B cell (primary cell): ENCODE measurements around the gene RNFT2. TPM values are rescaled to one million over a fixed set of nuclear protein-coding genes. Genes with fewer than 3 reads are reported as not detected.
"Not testable (repeated sequence)": the region's sequence is repeated elsewhere in the genome, so short reads cannot be mapped to it uniquely, and the experiment has no call there.

Experiments
- ATAC-seq: fragments of 200-7000 bp; cut with Tn5 transposase; one replicate; pipeline ENCODE4 v1.10.0; 2021; ENCODE audit warnings: low read depth, mild to moderate bottlenecking, moderate number of reproducible peaks, moderate library complexity
- CTCF ChIA-PET: fragments of 350-600 bp; sonication (Branson Sonifier 250); formaldehyde crosslinking; loops from one replicate; lab custom pipeline; 2021; ENCODE audit warnings: antibody characterized with exemption, inconsistent platforms; lab: Charles Lee
- POLR2A ChIA-PET: fragments of 350-600 bp; sonication (Branson Sonifier 250); formaldehyde crosslinking; loops from one replicate; lab custom pipeline; 2021; ENCODE audit warnings: antibody characterized with exemption; lab: Charles Lee
- DNase-seq: peaks from one replicate; pipeline ENCODE4 v3.0.0; 2013
- H2AFZ ChIP-seq: 2 replicates; pipeline ENCODE4 v1.6.1; 2012; ENCODE audit warnings: mild to moderate bottlenecking, low read depth, low read length; ENCODE audit not compliant: insufficient read depth, poor library complexity, severe bottlenecking
- H3K27ac ChIP-seq, 2 donors: 1 replicate in 1 of 2; 2 replicates in 1 of 2; pipeline ENCODE4 v1.5.1; 2012 to 2013; ENCODE audit warnings: low read length in 2 of 2, mild to moderate bottlenecking in 2 of 2, moderate library complexity in 1 of 2
- H3K27me3 ChIP-seq, 4 experiments: fragments of 200-600 bp in 1 of 4; sonication (generic) in 1 of 4; replicated peaks in 1 of 4; 1 replicate in 2 of 4; 2 replicates in 2 of 4; pipeline versions ENCODE4 v1.6.1 to v1.7.0; 2013 to 2016; ENCODE audit warnings: low read length in 3 of 4, mild to moderate bottlenecking in 2 of 4, mixed read lengths in 1 of 4, moderate library complexity in 1 of 4; ENCODE audit not compliant: insufficient read depth in 4 of 4, control insufficient read depth in 3 of 4; ENCODE audit errors: control extremely low read depth in 1 of 4
- H3K36me3 ChIP-seq, 2 experiments: replicated peaks in 1 of 2; 1 replicate in 1 of 2; 2 replicates in 1 of 2; pipeline versions ENCODE4 v1.6.1 to v1.7.1; 2013; ENCODE audit warnings: low read length in 1 of 2; ENCODE audit not compliant: insufficient read depth in 2 of 2, control insufficient read depth in 1 of 2; ENCODE audit errors: control extremely low read depth in 1 of 2, extremely low read depth in 1 of 2
- H3K4me1 ChIP-seq, 2 donors: fragments of 200-600 bp in 1 of 2; sonication (generic) in 1 of 2; 1 replicate in 1 of 2; 2 replicates in 1 of 2; pipeline versions ENCODE4 v1.5.1 to v1.6.1; 2013 to 2017; ENCODE audit warnings: low read length in 2 of 2; ENCODE audit not compliant: control insufficient read depth in 2 of 2, insufficient read depth in 2 of 2
- H3K4me2 ChIP-seq: replicated peaks from 2 replicates; pipeline ENCODE3; 2012; ENCODE audit warnings: mild to moderate bottlenecking, low read depth, low read length; ENCODE audit not compliant: poor library complexity, severe bottlenecking
- H3K4me3 ChIP-seq, 5 experiments: fragments of 200-600 bp in 1 of 5; sonication (generic) in 1 of 5; 1 replicate in 3 of 5; 2 replicates in 2 of 5; pipeline versions ENCODE4 v1.5.1 to v1.7.0; 2011 to 2016; ENCODE audit warnings: low read length in 4 of 5, mild to moderate bottlenecking in 4 of 5, low read depth in 2 of 5, control low read depth in 1 of 5, moderate library complexity in 1 of 5; ENCODE audit not compliant: insufficient read depth in 1 of 5; ENCODE audit errors: control extremely low read depth in 1 of 5, extremely low read depth in 1 of 5
- H3K79me2 ChIP-seq: fragments of 200-600 bp; sonication (generic); one replicate; pipeline ENCODE4 v1.6.0; 2016; ENCODE audit warnings: low read length; ENCODE audit not compliant: control insufficient read depth, insufficient read depth
- H3K9ac ChIP-seq: fragments of 200-600 bp; sonication (generic); 2 replicates; pipeline ENCODE4 v1.6.1; 2017; ENCODE audit warnings: mild to moderate bottlenecking, low read length, moderate library complexity
- H3K9me3 ChIP-seq, 3 donors: one replicate each; pipeline versions ENCODE4 v1.6.1 to v1.7.1; 2013; ENCODE audit warnings: low read length in 2 of 3; ENCODE audit not compliant: control insufficient read depth in 2 of 3, insufficient read depth in 1 of 3; ENCODE audit errors: control extremely low read depth in 1 of 3
- H4K20me1 ChIP-seq: 2 replicates; pipeline ENCODE4 v1.6.0; 2012; ENCODE audit warnings: mild to moderate bottlenecking, low read length; ENCODE audit not compliant: insufficient read depth, control insufficient read depth, poor library complexity, severe bottlenecking
- H3K27ac Mint-ChIP-seq: one replicate; pipeline ENCODE4 v1.8.0; 2021; ENCODE audit warnings: mixed read lengths
- H3K27me3 Mint-ChIP-seq: one replicate; pipeline ENCODE4 v1.8.0; 2021; ENCODE audit warnings: mixed read lengths
- H3K4me1 Mint-ChIP-seq: one replicate; pipeline ENCODE4 v1.8.0; 2021; ENCODE audit warnings: mixed read lengths
- H3K4me3 Mint-ChIP-seq: one replicate; pipeline ENCODE4 v1.8.0; 2021; ENCODE audit warnings: mixed read lengths
- H3K9me3 Mint-ChIP-seq: one replicate; pipeline ENCODE4 v1.8.0; 2022; ENCODE audit warnings: mixed read lengths; ENCODE audit not compliant: insufficient read depth
- CTCF ChIP-seq: fragments of 200-600 bp; IDR thresholded peaks from one replicate; pipeline ENCODE4 v1.8.0; 2022; ENCODE audit warnings: antibody characterized with exemption, mild to moderate bottlenecking
- EZH2 ChIP-seq: IDR thresholded peaks from 2 replicates; pipeline ENCODE4 v1.6.1; 2012; ENCODE audit warnings: borderline replicate concordance, low read depth, mild to moderate bottlenecking, moderate library complexity, low read length; ENCODE audit not compliant: insufficient read depth, poor library complexity, severe bottlenecking
- WGBS: methylation state at CpG from one replicate; pipeline ENCODE4 v1.1.5; 2013; ENCODE audit warnings: missing lambda C conversion rate; ENCODE audit not compliant: insufficient coverage; 5-methylcytosine and 5-hydroxymethylcytosine counted together
- intact Hi-C: fragments of 100-400 bp; cut with micrococcal nuclease; formaldehyde crosslinking; loops from one replicate; pipeline ENCODE4 v1.10.0; 2022
- polyA plus RNA-seq: library from polyadenylated mRNA; depleted of rRNA; stranded (reverse); fragments of >200 nt; gene quantifications from 2 replicates; pipeline ENCODE4 v1.2.3, GENCODE V29; 2012
- total RNA-seq, 2 donors: library from RNA; stranded (reverse); fragments of 120-200 nt in 1 of 2; gene quantifications; 1 replicate in 1 of 2; 2 replicates in 1 of 2; pipeline versions ENCODE4 v1.2.3 to v1.2.4, GENCODE V29; 2013 to 2022

Gene RNFT2
- total and polyA plus RNA-seq, 2 donors (not counting 1 experiment from before 2014, with no cell fraction given), result 5.2 to 18.2 TPM

- H4K20me1 ChIP-seq, H3K9me3 ChIP-seq, H3K4me2 ChIP-seq, ATAC-seq, H3K36me3 ChIP-seq, H3K27me3 ChIP-seq, H3K4me3 ChIP-seq, H3K27ac Mint-ChIP-seq, H3K27ac ChIP-seq, CTCF ChIA-PET, H3K4me1 Mint-ChIP-seq, H3K4me1 ChIP-seq, H3K27me3 Mint-ChIP-seq, H3K9me3 Mint-ChIP-seq, H2AFZ ChIP-seq, H3K9ac ChIP-seq, H3K79me2 ChIP-seq, POLR2A ChIA-PET, DNase-seq, H3K4me3 Mint-ChIP-seq: not testable (repeated sequence)
- intact Hi-C loops, result loop anchor here (5.0 kb wide), 1 partner anchor 128 kb away; the partner anchor contains the start of gene HRK
- no CpG with 5 or more reads among the region's 1 CpG for WGBS
Observed at GRCh38 chr12:116754783-116755182, 16.7 kb downstream of the RNFT2 start.

- peak overlapping the region in 3 of 5 experiments; percentile 15 to 33 (median 20) for H3K4me3 ChIP-seq
- H3K9ac ChIP-seq, result no peak overlapping the region
- H3K4me2 ChIP-seq, result peak overlapping the region; percentile 54
- no peaks in the 10 kb centered on the region for H3K27me3 ChIP-seq
- H3K4me1 Mint-ChIP-seq, result peaks cover 4% of the 10 kb centered on the region
- H3K9me3 ChIP-seq, result peaks cover 0 to 7% (median 0%) of the 10 kb centered on the region in 3 donors
- no peak overlapping the region for H3K27ac ChIP-seq
- ATAC-seq (peak; percentile 47), DNase-seq (peak; percentile 36)
- no peak for TF ChIP-seq EZH2
- no peak for TF ChIP-seq CTCF
- H3K27ac Mint-ChIP-seq, result peak overlapping the region; percentile 65
- intact Hi-C loops, result loop anchor here (5.0 kb wide), 1 partner anchor 122 kb away; the partner anchor contains the start of gene HRK
- no peaks in the 10 kb centered on the region for H3K27me3 Mint-ChIP-seq
- H3K79me2 ChIP-seq, result no peaks in the 10 kb centered on the region
- H4K20me1 ChIP-seq, result no peaks in the 10 kb centered on the region
- peak overlapping the region; percentile 66 for H3K4me3 Mint-ChIP-seq
- ChIA-PET CTCF (interaction anchor here (0.6 to 1.9 kb wide), 6 partner anchors 51 to 123 kb away, joined by 3 to 9 read pairs (median 5); partner anchors contain the start of gene HRK), POLR2A (no interaction called here)
- peak overlapping the region; percentile 51 for H2AFZ ChIP-seq
- H3K4me1 ChIP-seq, result peaks cover 0 to 2% of the 10 kb centered on the region in 2 donors
- H3K36me3 ChIP-seq, result peaks cover 0 to 2% of the 10 kb centered on the region in 2 experiments
- 76% methylated on average over 20 of the region's 22 CpGs for WGBS
- no peaks in the 10 kb centered on the region for H3K9me3 Mint-ChIP-seq
Observed at GRCh38 chr12:116759783-116760621, 21.9 kb downstream of the RNFT2 start.
